ENCODE data around the gene MGME1. TPM values are rescaled to one million over a fixed set of nuclear protein-coding genes. Genes with fewer than 3 reads are reported as not detected.
"Not testable (repeated sequence)": the region's sequence is repeated elsewhere in the genome, so short reads cannot be mapped to it uniquely, and the experiment has no call there.

The MGME1 gene
- total RNA-seq, 4 donors from 2014 or later, result 3.3 to 18.5 (median 5.8) TPM

DNA sequence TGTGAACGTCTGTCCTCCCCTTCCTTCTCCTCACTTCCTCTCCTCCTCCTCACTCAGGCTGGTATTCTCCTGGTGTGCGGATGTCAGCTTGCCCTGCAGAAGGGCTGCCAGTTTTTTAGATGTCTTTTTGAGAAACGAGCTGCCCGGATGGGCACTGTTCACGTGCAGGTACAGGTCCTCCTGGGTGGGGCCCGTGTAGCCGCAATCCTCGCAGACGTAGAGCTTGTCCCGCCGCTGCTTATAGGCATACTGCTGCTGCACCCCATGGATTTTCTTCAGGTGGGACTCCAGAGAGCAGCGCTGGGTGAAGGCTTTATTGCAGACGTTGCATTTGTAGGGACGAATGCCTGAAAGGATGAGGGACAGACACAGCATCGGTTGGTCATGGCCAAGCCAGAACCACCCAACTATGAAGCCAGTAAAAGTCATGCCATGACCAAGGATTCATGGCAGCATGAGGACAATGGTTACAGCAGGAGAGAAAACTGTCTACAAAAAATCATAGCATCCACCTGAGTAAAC, 55.8 kb downstream of the MGME1 start:
- TF ChIP-seq CTCF (IDR thresholded peaks at IDR 0.05) (no peak), POLR2A (IDR thresholded peaks at IDR 0.05) (no peak)
- Histone ChIP-seq H3K36me3 (no peaks in the 10 kb centered on the region), H3K4me1 (no peaks in the 10 kb centered on the region), H3K9me3 (no peaks in the 10 kb centered on the region), H3K27me3 (no peaks in the 10 kb centered on the region), H3K27ac (no peak overlapping the region), H3K4me3 (no peak overlapping the region)
- intact Hi-C loops (cut with DNase I; ENCODE audit: low total_unique reads), result no loop called here
- DNase-seq, result no peak

DNA sequence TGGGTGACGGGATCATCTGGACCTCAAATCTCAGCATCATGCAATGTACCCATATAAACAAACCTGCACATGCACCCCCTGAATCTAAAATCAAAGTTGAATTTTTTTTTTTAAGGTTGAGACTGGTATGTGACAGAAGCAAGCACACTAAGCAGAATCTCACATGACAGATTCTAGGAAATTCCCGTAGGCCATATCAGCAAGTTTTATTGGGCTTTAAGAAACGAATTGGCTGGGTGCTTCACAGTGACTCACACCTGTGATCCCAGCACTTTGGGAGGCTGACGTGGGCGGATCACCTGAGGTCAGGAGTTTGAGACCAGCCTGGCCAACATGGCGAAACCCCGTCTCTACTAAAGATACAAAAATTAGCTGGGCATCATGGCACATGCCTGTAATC, 58.2 kb downstream of the MGME1 start:
- H3K4me1 ChIP-seq; H3K27me3 ChIP-seq; H3K4me3 ChIP-seq; H3K27ac ChIP-seq; intact Hi-C loops (cut with DNase I; ENCODE audit: low total_unique reads); H3K9me3 ChIP-seq; DNase-seq; H3K36me3 ChIP-seq: not testable (repeated sequence)

DNA sequence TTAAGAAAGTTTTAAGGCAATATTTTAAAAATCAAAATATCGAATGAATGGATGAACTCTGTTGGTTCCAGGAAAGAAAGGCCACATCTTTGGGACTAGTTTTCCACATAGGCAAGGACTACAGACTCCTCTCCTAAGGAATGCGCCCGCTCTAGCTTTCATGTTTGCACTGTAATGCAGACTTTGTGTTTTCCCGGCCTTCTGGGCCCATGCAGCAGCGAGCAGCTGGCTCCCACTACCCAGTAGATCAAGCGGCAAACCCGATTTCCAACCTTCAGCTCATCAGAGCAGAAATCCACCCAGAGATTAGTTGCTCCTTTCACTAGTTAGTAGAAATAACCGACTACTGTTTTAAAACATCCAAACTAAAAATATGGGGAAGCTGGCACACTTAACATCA, 61.2 kb downstream of the MGME1 start:
- H3K27ac ChIP-seq, result no peak overlapping the region
- intact Hi-C loops (cut with DNase I; ENCODE audit: low total_unique reads), result no loop called here

DNA sequence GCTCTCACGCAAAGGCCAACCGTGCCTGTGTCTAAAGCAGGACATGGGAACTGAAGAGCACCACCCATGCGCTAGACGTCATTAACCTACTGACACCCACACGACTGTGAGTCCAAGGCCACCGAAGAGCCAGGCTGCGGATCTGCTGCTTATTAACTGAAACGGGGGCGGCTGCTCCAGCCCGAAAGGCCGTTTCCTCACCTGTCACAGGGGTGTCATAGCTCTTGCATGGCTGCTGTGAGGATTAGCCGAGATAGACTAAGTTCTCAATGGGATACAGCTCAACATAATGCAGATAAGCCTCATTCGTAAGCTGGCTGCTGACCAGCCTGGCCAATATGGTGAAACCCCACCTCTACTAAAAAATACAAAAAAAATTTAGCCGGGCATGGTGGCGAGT, 62.2 kb downstream of the MGME1 start:
- DNase-seq, result no peak
- Histone ChIP-seq H3K9me3 (no peaks in the 10 kb centered on the region), H3K27ac (no peak overlapping the region), H3K27me3 (no peaks in the 10 kb centered on the region), H3K36me3 (no peaks in the 10 kb centered on the region), H3K4me1 (no peaks in the 10 kb centered on the region), H3K4me3 (no peak overlapping the region)
- TF ChIP-seq CTCF (IDR thresholded peaks at IDR 0.05) (no peak), POLR2A (IDR thresholded peaks at IDR 0.05) (no peak)
- intact Hi-C loops (cut with DNase I; ENCODE audit: low total_unique reads), result no loop called here

More for the DNA sequence above, 61.2 kb downstream of the MGME1 start:
- no peak for DNase-seq
- H3K27me3 ChIP-seq, result no peaks in the 10 kb centered on the region
- TF ChIP-seq CTCF (IDR thresholded peaks at IDR 0.05) (no peak), POLR2A (IDR thresholded peaks at IDR 0.05) (no peak)
- no peaks in the 10 kb centered on the region for H3K36me3 ChIP-seq
- H3K4me1 ChIP-seq, result no peaks in the 10 kb centered on the region
- H3K9me3 ChIP-seq, result no peaks in the 10 kb centered on the region
- no peak overlapping the region for H3K4me3 ChIP-seq

- TF ChIP-seq POLR2A (IDR thresholded peaks at IDR 0.05) (no peak), CTCF (IDR thresholded peaks at IDR 0.05) (no peak)
- Histone ChIP-seq H3K4me3 (no peak overlapping the region), H3K9me3 (no peaks in the 10 kb centered on the region), H3K27me3 (no peaks in the 10 kb centered on the region), H3K36me3 (no peaks in the 10 kb centered on the region), H3K4me1 (no peaks in the 10 kb centered on the region), H3K27ac (no peak overlapping the region)
- DNase-seq, result no peak
- intact Hi-C loops (cut with DNase I; ENCODE audit: low total_unique reads), result no loop called here
These were observed 63.2 kb downstream of the MGME1 start for GRCh38 chr20:18031888-18032509.

All from uterus (tissue), 4 donors.